Measurements from ENCODE around the gene CARMIL1. TPM values are rescaled to one million over a fixed set of nuclear protein-coding genes. Genes with fewer than 3 reads are reported as not detected.
"Not testable (repeated sequence)": the region's sequence is repeated elsewhere in the genome, so short reads cannot be mapped to it uniquely, and the experiment has no call there.

CARMIL1 gene
- total RNA-seq, 3 donors from 2014 or later: 23.6 to 53.0 (median 33.5) TPM

DNA sequence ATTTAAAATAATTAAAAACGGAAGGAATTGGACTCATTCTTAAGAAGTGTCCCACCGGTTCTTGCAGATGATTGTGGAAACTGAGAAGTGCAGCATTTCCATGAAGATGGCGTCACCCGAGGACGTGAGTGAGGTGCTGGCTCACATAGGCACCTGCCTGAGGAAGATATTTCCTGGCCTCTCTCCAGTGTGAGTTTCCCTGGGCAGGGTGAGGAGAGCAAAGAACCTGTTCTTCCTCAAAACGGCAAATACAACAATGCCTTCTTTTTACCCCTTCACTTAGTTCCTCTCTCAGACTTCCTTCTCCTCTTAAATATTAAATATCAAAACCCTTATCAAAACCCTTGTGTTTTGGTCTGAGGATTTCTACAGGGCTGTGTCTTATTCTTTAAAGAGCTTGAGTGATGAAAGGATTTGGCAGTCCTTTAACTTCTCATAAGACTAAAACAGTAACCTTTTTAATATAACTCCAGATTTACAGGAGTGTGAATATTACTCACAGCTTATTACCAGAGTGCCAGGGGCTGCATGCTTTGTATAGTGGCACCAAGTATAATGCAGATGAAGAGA lies 156.3 kb downstream of the CARMIL1 start:
- intact Hi-C loops (cut with DNase I; ENCODE audit: low total_unique reads): no loop called here
- Histone ChIP-seq H3K27ac (no peak overlapping the region), H3K4me3 (no peak overlapping the region), H3K36me3 (no peaks in the 10 kb centered on the region), H3K27me3 (no peaks in the 10 kb centered on the region), H3K4me1 (no peaks in the 10 kb centered on the region), H3K9me3 (no peaks in the 10 kb centered on the region)
- peak in 1 of 2 donors; percentile 19 for DNase-seq (ENCODE audit: low spot score in 2 of 2)
- TF ChIP-seq, protein P1, sequence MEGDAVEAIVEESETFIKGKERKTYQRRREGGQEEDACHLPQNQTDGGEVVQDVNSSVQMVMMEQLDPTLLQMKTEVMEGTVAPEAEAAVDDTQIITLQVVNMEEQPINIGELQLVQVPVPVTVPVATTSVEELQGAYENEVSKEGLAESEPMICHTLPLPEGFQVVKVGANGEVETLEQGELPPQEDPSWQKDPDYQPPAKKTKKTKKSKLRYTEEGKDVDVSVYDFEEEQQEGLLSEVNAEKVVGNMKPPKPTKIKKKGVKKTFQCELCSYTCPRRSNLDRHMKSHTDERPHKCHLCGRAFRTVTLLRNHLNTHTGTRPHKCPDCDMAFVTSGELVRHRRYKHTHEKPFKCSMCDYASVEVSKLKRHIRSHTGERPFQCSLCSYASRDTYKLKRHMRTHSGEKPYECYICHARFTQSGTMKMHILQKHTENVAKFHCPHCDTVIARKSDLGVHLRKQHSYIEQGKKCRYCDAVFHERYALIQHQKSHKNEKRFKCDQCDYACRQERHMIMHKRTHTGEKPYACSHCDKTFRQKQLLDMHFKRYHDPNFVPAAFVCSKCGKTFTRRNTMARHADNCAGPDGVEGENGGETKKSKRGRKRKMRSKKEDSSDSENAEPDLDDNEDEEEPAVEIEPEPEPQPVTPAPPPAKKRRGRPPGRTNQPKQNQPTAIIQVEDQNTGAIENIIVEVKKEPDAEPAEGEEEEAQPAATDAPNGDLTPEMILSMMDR (IDR thresholded peaks at IDR 0.05): no peak
- TF ChIP-seq POLR2AphosphoS5 (IDR thresholded peaks at IDR 0.05): no peak
- TF ChIP-seq POLR2A (IDR thresholded peaks at IDR 0.05): no peak

DNA sequence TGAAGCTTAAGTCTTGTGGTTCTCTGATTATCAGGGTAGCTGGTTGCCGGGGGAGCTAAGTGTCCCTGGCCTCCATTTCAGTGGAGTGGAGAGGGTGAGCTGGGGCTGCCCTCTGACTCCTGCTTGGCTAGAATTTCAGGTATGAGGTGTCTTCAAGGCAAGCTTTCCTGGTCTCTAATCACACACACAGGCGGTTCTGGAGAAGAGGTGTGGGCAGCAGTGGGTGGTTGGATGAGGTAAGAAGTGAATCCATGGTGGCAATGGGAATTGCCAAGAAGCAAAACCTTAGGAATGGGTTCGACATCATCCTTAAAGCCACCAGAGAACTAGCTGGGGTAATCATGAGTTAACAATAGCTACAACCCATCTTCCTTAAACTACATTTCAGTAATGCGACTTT lies 157.6 kb downstream of the CARMIL1 start:
- no peaks in the 10 kb centered on the region for H3K36me3 ChIP-seq
- H3K4me3 ChIP-seq: no peak overlapping the region
- intact Hi-C loops (cut with DNase I; ENCODE audit: low total_unique reads): no loop called here
- no peak overlapping the region for H3K27ac ChIP-seq
- TF ChIP-seq, protein P1 (IDR thresholded peaks at IDR 0.05): no peak
- TF ChIP-seq POLR2AphosphoS5 (IDR thresholded peaks at IDR 0.05) (no peak), POLR2A (IDR thresholded peaks at IDR 0.05) (no peak)
- H3K9me3 ChIP-seq: no peaks in the 10 kb centered on the region
- H3K4me1 ChIP-seq: no peaks in the 10 kb centered on the region
- no peak for DNase-seq (ENCODE audit: low spot score in 2 of 2)
- H3K27me3 ChIP-seq: no peaks in the 10 kb centered on the region

DNA sequence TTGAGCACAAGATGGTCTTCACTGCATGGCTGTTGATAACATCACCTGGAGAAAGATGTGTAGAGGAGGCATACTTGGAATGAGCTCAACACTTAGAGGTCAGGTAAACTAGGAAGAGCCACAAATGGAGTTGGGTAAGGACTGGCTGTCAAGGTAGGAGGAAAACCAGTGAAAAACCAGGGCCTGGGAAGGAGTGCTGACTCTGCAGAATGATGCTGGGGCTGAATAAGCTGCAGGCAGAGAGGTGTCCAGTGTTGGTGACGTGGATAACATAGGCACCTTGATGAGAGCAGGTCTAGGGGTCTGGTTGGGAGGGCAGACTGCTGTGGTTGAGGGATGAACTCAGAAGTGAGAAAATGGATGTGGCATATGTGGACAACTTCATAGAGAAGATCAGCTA lies 160.2 kb downstream of the CARMIL1 start:
- Histone ChIP-seq H3K4me1 (no peaks in the 10 kb centered on the region), H3K36me3 (no peaks in the 10 kb centered on the region), H3K27me3 (no peaks in the 10 kb centered on the region), H3K4me3 (no peak overlapping the region), H3K9me3 (no peaks in the 10 kb centered on the region), H3K27ac (no peak overlapping the region)
- DNase-seq (ENCODE audit: low spot score in 2 of 2): no peak
- TF ChIP-seq, protein P1 (IDR thresholded peaks at IDR 0.05): no peak
- TF ChIP-seq POLR2A (IDR thresholded peaks at IDR 0.05) (no peak), POLR2AphosphoS5 (IDR thresholded peaks at IDR 0.05) (no peak)
- intact Hi-C loops (cut with DNase I; ENCODE audit: low total_unique reads): no loop called here

DNA sequence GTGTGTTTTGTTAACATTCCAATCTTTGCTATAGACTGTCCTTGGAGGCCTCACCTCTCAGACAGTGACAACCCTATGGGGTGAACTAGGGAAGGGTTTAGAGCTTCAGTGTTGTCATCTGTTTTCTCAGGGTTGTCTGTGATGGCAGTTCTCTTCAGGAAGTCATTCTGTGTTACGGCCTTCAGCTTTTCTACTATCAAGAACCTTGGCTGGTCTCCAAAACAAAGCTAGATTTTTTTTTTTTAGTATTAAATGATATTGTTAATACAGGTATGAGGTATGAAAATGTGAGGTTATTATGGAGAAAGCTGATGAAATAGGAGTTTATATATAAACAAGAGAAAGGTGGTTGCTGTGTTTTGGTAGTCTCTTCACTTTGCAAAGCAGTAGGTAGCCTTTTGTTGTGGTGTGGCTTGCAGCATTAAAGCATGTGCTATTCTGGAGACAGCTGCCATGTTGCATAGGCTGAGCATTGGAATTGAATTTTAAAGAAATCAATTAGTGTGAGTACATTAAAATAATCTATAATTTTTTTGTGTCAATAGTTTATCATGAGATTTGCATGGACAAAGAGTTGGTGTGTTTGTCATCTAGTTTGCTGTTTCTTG lies 162.6 kb downstream of the CARMIL1 start:
- TF ChIP-seq POLR2AphosphoS5 (IDR thresholded peaks at IDR 0.05) (no peak), POLR2A (IDR thresholded peaks at IDR 0.05) (no peak)
- TF ChIP-seq, protein P1 (IDR thresholded peaks at IDR 0.05): no peak
- Histone ChIP-seq H3K9me3 (no peaks in the 10 kb centered on the region), H3K27ac (no peak overlapping the region), H3K27me3 (no peaks in the 10 kb centered on the region), H3K4me3 (no peak overlapping the region), H3K4me1 (no peaks in the 10 kb centered on the region), H3K36me3 (no peaks in the 10 kb centered on the region)
- DNase-seq (ENCODE audit: low spot score in 2 of 2): no peak
- intact Hi-C loops (cut with DNase I; ENCODE audit: low total_unique reads): no loop called here

DNA sequence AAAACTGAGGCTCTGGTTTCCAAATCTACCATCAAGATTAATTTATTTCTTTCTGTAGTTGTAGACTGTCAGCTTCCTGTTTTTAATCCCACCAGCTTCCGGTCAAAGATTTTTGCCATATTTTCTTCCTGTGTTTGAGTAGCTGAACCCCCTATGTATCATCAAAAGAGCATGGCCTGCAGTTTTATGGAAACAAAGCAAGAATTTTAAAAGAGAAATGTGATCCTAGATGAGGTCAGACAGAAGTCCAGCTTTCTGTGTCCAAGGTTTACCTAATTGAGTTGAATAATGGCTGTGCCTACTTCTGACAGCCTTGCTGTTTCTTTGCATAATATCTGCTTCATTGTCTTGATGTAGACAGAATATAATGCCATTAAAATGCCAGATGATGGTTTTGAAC lies 163.7 kb downstream of the CARMIL1 start:
- no peak overlapping the region for H3K27ac ChIP-seq
- intact Hi-C loops (cut with DNase I; ENCODE audit: low total_unique reads): no loop called here
- no peaks in the 10 kb centered on the region for H3K27me3 ChIP-seq
- no peaks in the 10 kb centered on the region for H3K4me1 ChIP-seq
- DNase-seq (ENCODE audit: low spot score in 2 of 2): no peak
- no peaks in the 10 kb centered on the region for H3K36me3 ChIP-seq
- no peaks in the 10 kb centered on the region for H3K9me3 ChIP-seq
- H3K4me3 ChIP-seq: no peak overlapping the region
- TF ChIP-seq POLR2A (IDR thresholded peaks at IDR 0.05) (no peak), POLR2AphosphoS5 (IDR thresholded peaks at IDR 0.05) (no peak)
- TF ChIP-seq, protein P1 (IDR thresholded peaks at IDR 0.05): no peak

DNA sequence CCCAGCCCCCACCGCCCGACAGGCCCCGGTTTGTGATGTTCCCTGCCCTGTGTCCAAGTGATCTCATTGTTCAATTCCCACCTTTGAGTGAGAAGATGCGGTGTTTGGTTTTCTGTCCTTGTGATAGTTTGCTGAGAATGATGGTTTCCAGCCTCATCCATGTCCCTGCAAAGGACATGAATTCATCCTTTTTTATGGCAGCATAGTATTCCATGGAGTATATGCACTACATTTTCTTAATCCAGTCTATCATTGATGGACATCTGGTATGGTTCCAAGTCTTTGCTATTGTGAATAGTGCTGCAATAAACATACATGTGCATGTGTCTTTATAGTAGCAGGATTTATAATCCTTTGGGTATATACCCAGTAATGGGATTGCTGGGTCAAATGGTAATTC lies 165.3 kb downstream of the CARMIL1 start:
- DNase-seq (ENCODE audit: low spot score in 2 of 2); H3K27me3 ChIP-seq; H3K4me3 ChIP-seq; H3K36me3 ChIP-seq; H3K9me3 ChIP-seq; intact Hi-C loops (cut with DNase I; ENCODE audit: low total_unique reads); H3K4me1 ChIP-seq; H3K27ac ChIP-seq: not testable (repeated sequence)

All from breast epithelium (tissue), 4 donors.